CD4-positive, alpha-beta memory T cell (primary cell): ENCODE measurements around the gene AFMID. TPM values are rescaled to one million over a fixed set of nuclear protein-coding genes. Genes with fewer than 3 reads are reported as not detected.

Experiments
- CTCF ChIA-PET: fragments of 350-600 bp; sonication (Branson Sonifier 250); formaldehyde crosslinking; loops from one replicate; lab custom pipeline; 2021; ENCODE audit warnings: inconsistent platforms; ENCODE audit not compliant: partially characterized antibody; lab: Charles Lee
- POLR2A ChIA-PET: fragments of 350-600 bp; sonication (Branson Sonifier 250); formaldehyde crosslinking; loops from one replicate; lab custom pipeline; 2021; ENCODE audit not compliant: partially characterized antibody; lab: Charles Lee
- DNase-seq, 5 donors: peaks; one replicate each; pipeline versions ENCODE4 v3.0.0 to v3.0.0-alpha.2; 2020 to 2022; ENCODE audit warnings: mixed read lengths in 1 of 5
- H3K27ac ChIP-seq: one replicate; pipeline ENCODE4 v1.7.0; 2013; ENCODE audit warnings: low read depth, low read length
- H3K27me3 ChIP-seq: 2 replicates; pipeline ENCODE4 v1.7.0; 2013; ENCODE audit warnings: mild to moderate bottlenecking, low read length, moderate library complexity; ENCODE audit not compliant: insufficient read depth
- H3K36me3 ChIP-seq: 2 replicates; pipeline ENCODE4 v1.7.0; 2013; ENCODE audit warnings: mild to moderate bottlenecking, low read length, moderate library complexity; ENCODE audit not compliant: insufficient read depth
- H3K4me1 ChIP-seq: 2 replicates; pipeline ENCODE4 v1.7.0; 2013; ENCODE audit warnings: mild to moderate bottlenecking, low read length, moderate library complexity; ENCODE audit not compliant: insufficient read depth
- H3K4me3 ChIP-seq, 2 donors: one replicate each; pipeline ENCODE4 v1.7.0; 2013; ENCODE audit warnings: low read length in 2 of 2, mild to moderate bottlenecking in 1 of 2
- H3K9me3 ChIP-seq, 2 donors: one replicate each; pipeline ENCODE4 v1.7.0; 2013; ENCODE audit warnings: low read length in 2 of 2, control low read depth in 1 of 2; ENCODE audit not compliant: control insufficient read depth in 1 of 2
- H3K27ac Mint-ChIP-seq, 7 donors: one replicate each; pipeline ENCODE4 v1.8.0; 2020 to 2021; ENCODE audit warnings: mixed read lengths in 7 of 7, mild to moderate bottlenecking in 6 of 7, inconsistent platforms in 3 of 7, moderate library complexity in 3 of 7
- H3K27me3 Mint-ChIP-seq, 2 donors: one replicate each; pipeline ENCODE4 v1.8.0; 2020 to 2021; ENCODE audit warnings: mixed read lengths in 2 of 2
- H3K36me3 Mint-ChIP-seq, 2 donors: one replicate each; pipeline ENCODE4 v1.8.0; 2020 to 2021; ENCODE audit warnings: mixed read lengths in 2 of 2, inconsistent platforms in 1 of 2, mild to moderate bottlenecking in 1 of 2
- H3K4me1 Mint-ChIP-seq, 4 donors: one replicate each; pipeline ENCODE4 v1.8.0; 2020 to 2021; ENCODE audit warnings: mixed read lengths in 4 of 4, mild to moderate bottlenecking in 1 of 4
- H3K4me3 Mint-ChIP-seq, 8 donors: one replicate each; pipeline ENCODE4 v1.8.0; 2020 to 2021; ENCODE audit warnings: mixed read lengths in 8 of 8, mild to moderate bottlenecking in 7 of 8, moderate library complexity in 6 of 8, inconsistent platforms in 3 of 8
- H3K9me3 Mint-ChIP-seq, 8 donors: one replicate each; pipeline ENCODE4 v1.8.0; 2020 to 2021; ENCODE audit warnings: mixed read lengths in 8 of 8, mild to moderate bottlenecking in 5 of 8, inconsistent platforms in 3 of 8, moderate library complexity in 1 of 8
- intact Hi-C: fragments of 100-400 bp; cut with micrococcal nuclease; formaldehyde crosslinking; loops from one replicate; pipeline ENCODE4 v1.15.1; 2023
- polyA plus RNA-seq, 2 donors: library from polyadenylated mRNA; unstranded; fragments of 300-500 nt; fragmentation: Illumina TruSeq; gene quantifications; one replicate each; pipeline ENCODE4 v1.2.3, GENCODE V29; 2021
- total RNA-seq, 2 experiments: library from RNA; stranded (reverse); gene quantifications; one replicate each; pipeline ENCODE4 v1.2.3, GENCODE V29; 2021

AFMID gene
- total and polyA plus RNA-seq, 4 experiments from 2014 or later, result 2.2 to 3.8 (median 3.6) TPM; not detected in 1

DNA sequence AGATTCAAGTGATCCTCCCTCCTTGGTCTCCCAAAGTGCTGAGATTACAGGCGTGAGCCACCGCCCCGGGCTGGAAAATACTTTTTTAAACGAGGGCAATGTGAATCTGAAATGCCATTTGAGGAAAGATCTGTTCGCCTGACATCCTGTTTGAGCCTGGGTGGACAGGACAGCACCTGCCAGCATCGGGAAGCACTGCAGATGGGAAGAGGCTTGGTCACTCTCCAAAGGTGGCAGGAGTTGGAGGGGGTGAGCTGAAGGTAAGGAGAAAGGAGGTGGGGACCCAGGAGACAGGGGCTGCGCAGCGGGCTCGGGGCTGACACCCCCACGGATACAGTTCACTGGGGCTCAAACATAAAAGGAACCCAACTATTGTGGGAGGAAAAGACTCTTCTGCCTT lies 22.9 kb downstream of the AFMID start:
- Histone ChIP-seq H3K36me3 (no peaks in the 10 kb centered on the region), H3K27ac (no peak overlapping the region), H3K9me3 (no peaks in the 10 kb centered on the region), H3K4me3 (no peak overlapping the region), H3K4me1 (peaks cover 8% of the 10 kb centered on the region), H3K27me3 (no peaks in the 10 kb centered on the region)
- no peak overlapping the region for H3K4me3 Mint-ChIP-seq
- no peaks in the 10 kb centered on the region for H3K9me3 Mint-ChIP-seq
- ChIA-PET POLR2A (no interaction called here), CTCF (no interaction called here)
- H3K27ac Mint-ChIP-seq, result peak overlapping the region in 1 of 7 donors; percentile 46
- H3K27me3 Mint-ChIP-seq, result no peaks in the 10 kb centered on the region
- intact Hi-C loops, result no loop called here
- no peak for DNase-seq
- peaks cover 3 to 9% (median 5%) of the 10 kb centered on the region in 4 donors for H3K4me1 Mint-ChIP-seq
- no peaks in the 10 kb centered on the region for H3K36me3 Mint-ChIP-seq

DNA sequence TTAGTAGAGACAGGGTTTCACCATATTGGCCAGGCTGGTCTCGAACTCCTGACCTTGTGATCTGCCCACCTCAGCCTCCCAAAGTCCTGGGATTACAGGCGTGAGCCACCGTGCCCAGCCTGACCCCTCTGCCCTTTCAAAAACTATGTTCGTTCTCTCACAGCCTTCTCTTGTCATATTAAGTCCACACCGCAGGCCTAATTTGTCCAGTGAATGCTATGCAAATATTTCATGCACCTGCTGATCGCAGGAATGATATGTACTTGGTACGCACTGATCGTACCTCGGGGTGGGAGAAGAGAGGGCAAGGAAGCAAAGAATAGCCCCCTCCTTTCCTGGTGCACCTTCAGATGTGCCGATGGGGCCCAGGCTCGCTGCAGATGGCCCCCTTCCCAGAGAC lies 23.9 kb downstream of the AFMID start:
- POLR2A ChIA-PET, result no interaction called here
- no peaks in the 10 kb centered on the region for H3K9me3 Mint-ChIP-seq
- no peak overlapping the region for H3K4me3 Mint-ChIP-seq
- no peaks in the 10 kb centered on the region for H3K9me3 ChIP-seq
- peaks cover 3 to 9% (median 5%) of the 10 kb centered on the region in 4 donors for H3K4me1 Mint-ChIP-seq
- no peaks in the 10 kb centered on the region for H3K36me3 Mint-ChIP-seq
- CTCF ChIA-PET, result no interaction called here
- H3K4me1 ChIP-seq, result peaks cover 8% of the 10 kb centered on the region
- H3K27me3 ChIP-seq, result no peaks in the 10 kb centered on the region
- no peak overlapping the region for H3K4me3 ChIP-seq
- DNase-seq, result no peak
- intact Hi-C loops, result no loop called here
- no peak overlapping the region for H3K27ac ChIP-seq
- H3K27ac Mint-ChIP-seq, result no peak overlapping the region
- no peaks in the 10 kb centered on the region for H3K27me3 Mint-ChIP-seq
- H3K36me3 ChIP-seq, result no peaks in the 10 kb centered on the region

DNA sequence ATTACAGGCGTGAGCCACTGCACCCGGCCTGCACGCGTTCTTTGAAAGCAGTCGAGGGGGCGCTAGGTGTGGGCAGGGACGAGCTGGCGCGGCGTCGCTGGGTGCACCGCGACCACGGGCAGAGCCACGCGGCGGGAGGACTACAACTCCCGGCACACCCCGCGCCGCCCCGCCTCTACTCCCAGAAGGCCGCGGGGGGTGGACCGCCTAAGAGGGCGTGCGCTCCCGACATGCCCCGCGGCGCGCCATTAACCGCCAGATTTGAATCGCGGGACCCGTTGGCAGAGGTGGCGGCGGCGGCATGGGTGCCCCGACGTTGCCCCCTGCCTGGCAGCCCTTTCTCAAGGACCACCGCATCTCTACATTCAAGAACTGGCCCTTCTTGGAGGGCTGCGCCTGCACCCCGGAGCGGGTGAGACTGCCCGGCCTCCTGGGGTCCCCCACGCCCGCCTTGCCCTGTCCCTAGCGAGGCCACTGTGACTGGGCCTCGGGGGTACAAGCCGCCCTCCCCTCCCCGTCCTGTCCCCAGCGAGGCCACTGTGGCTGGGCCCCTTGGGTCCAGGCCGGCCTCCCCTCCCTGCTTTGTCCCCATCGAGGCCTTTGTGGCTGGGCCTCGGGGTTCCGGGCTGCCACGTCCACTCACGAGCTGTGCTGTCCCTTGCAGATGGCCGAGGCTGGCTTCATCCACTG lies 27.0 kb downstream of the AFMID start, which contains the start of gene BIRC5:
BIRC5 (plus strand) TSS at position 238 of the 690 bp plus-strand sequence; CDS start at position 302, 64 bp downstream.
- H3K9me3 Mint-ChIP-seq, result no peaks in the 10 kb centered on the region
- H3K36me3 ChIP-seq, result no peaks in the 10 kb centered on the region
- DNase-seq, result peak; percentile 86 to 88 (median 87)
- no peaks in the 10 kb centered on the region for H3K27me3 Mint-ChIP-seq
- peak within 1 kb of the TSS in 1 of 2 donors; percentile 69 for H3K4me3 ChIP-seq
- H3K27ac ChIP-seq, result peak within 1 kb of the TSS; percentile 21
- H3K4me1 ChIP-seq, result peaks cover 8% of the 10 kb centered on the region
- H3K4me3 Mint-ChIP-seq, result peak within 1 kb of the TSS; percentile 28 to 84 (median 74)
- H3K4me1 Mint-ChIP-seq, result peaks cover 3 to 9% (median 5%) of the 10 kb centered on the region in 4 donors
- no peaks in the 10 kb centered on the region for H3K9me3 ChIP-seq
- no peaks in the 10 kb centered on the region for H3K36me3 Mint-ChIP-seq
- no peaks in the 10 kb centered on the region for H3K27me3 ChIP-seq
- POLR2A ChIA-PET, result interaction anchor here (2.1 kb wide), 1 partner anchor 74 kb away, joined by 8 read pairs; no protein-coding TSS in a partner anchor
- peak within 1 kb of the TSS in 2 of 7 donors; percentile 41 to 84 for H3K27ac Mint-ChIP-seq
- CTCF ChIA-PET, result no interaction called here
- intact Hi-C loops, result loop anchor here (1.0 to 2.0 kb wide), 2 partner anchors 39 to 74 kb away; no protein-coding TSS in a partner anchor

DNA sequence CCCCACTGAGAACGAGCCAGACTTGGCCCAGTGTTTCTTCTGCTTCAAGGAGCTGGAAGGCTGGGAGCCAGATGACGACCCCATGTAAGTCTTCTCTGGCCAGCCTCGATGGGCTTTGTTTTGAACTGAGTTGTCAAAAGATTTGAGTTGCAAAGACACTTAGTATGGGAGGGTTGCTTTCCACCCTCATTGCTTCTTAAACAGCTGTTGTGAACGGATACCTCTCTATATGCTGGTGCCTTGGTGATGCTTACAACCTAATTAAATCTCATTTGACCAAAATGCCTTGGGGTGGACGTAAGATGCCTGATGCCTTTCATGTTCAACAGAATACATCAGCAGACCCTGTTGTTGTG lies 27.5 kb downstream of the AFMID start:
- Histone ChIP-seq H3K4me1 (peaks cover 8% of the 10 kb centered on the region), H3K9me3 (no peaks in the 10 kb centered on the region), H3K27me3 (no peaks in the 10 kb centered on the region), H3K4me3 (peak overlapping the region in 1 of 2 donors; percentile 69), H3K36me3 (no peaks in the 10 kb centered on the region), H3K27ac (peak overlapping the region; percentile 21)
- Mint-ChIP-seq H3K4me3 (peak overlapping the region; percentile 28 to 84 (median 72)), H3K36me3 (no peaks in the 10 kb centered on the region), H3K27me3 (no peaks in the 10 kb centered on the region), H3K4me1 (peaks cover 3 to 9% (median 5%) of the 10 kb centered on the region in 4 donors), H3K27ac (peak overlapping the region in 1 of 7 donors; percentile 84), H3K9me3 (no peaks in the 10 kb centered on the region)
- intact Hi-C loops, result loop anchor here (1.0 to 2.0 kb wide), 2 partner anchors 38 to 74 kb away; no protein-coding TSS in a partner anchor
- ChIA-PET CTCF (no interaction called here), POLR2A (interaction anchor here (2.1 kb wide), 1 partner anchor 75 kb away, joined by 8 read pairs; no protein-coding TSS in a partner anchor)
- no peak for DNase-seq

DNA sequence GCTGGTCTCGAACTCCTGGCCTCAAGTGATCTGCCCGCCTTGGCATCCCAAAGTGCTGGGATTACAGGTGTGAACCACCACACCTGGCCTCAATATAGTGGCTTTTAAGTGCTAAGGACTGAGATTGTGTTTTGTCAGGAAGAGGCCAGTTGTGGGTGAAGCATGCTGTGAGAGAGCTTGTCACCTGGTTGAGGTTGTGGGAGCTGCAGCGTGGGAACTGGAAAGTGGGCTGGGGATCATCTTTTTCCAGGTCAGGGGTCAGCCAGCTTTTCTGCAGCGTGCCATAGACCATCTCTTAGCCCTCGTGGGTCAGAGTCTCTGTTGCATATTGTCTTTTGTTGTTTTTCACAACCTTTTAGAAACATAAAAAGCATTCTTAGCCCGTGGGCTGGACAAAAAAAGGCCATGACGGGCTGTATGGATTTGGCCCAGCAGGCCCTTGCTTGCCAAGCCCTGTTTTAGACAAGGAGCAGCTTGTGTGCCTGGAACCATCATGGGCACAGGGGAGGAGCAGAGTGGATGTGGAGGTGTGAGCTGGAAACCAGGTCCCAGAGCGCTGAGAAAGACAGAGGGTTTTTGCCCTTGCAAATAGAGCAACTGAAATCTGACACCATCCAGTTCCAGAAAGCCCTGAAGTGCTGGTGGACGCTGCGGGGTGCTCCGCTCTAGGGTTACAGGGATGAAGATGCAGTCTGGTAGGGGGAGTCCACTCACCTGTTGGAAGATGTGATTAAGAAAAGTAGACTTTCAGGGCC lies 32.4 kb downstream of the AFMID start:
- no peak for DNase-seq
- Mint-ChIP-seq H3K4me3 (peak overlapping the region in 1 of 8 donors; percentile 57), H3K4me1 (peaks cover under 1 to 3% (median 2%) of the 10 kb centered on the region in 4 donors), H3K36me3 (no peaks in the 10 kb centered on the region), H3K9me3 (no peaks in the 10 kb centered on the region), H3K27me3 (no peaks in the 10 kb centered on the region), H3K27ac (peak overlapping the region in 3 of 7 donors; percentile 19 to 53 (median 48))
- H3K4me1 ChIP-seq, result peaks cover 4% of the 10 kb centered on the region
- CTCF ChIA-PET, result no interaction called here
- no peaks in the 10 kb centered on the region for H3K27me3 ChIP-seq
- no peaks in the 10 kb centered on the region for H3K36me3 ChIP-seq
- no peak overlapping the region for H3K4me3 ChIP-seq
- no peaks in the 10 kb centered on the region for H3K9me3 ChIP-seq
- intact Hi-C loops, result no loop called here
- no peak overlapping the region for H3K27ac ChIP-seq
- POLR2A ChIA-PET, result interaction anchor here (1.4 kb wide), 1 partner anchor 261 kb away, joined by 3 read pairs; the partner anchor contains the start of gene TNRC6C

DNA sequence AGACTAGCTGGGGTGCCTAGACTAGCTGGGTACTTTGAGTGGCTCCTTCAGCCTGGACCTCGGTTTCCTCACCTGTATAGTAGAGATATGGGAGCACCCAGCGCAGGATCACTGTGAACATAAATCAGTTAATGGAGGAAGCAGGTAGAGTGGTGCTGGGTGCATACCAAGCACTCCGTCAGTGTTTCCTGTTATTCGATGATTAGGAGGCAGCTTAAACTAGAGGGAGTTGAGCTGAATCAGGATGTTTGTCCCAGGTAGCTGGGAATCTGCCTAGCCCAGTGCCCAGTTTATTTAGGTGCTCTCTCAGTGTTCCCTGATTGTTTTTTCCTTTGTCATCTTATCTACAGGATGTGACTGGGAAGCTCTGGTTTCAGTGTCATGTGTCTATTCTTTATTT lies 35.9 kb downstream of the AFMID start:
- Mint-ChIP-seq H3K36me3 (no peaks in the 10 kb centered on the region), H3K9me3 (no peaks in the 10 kb centered on the region), H3K4me1 (peaks cover 0 to 11% (median 1%) of the 10 kb centered on the region in 4 donors), H3K27me3 (peaks cover 2 to 3% of the 10 kb centered on the region in 2 donors), H3K4me3 (no peak overlapping the region), H3K27ac (peak overlapping the region in 1 of 7 donors; percentile 74)
- H3K4me3 ChIP-seq, result no peak overlapping the region
- intact Hi-C loops, result no loop called here
- H3K27ac ChIP-seq, result no peak overlapping the region
- ChIA-PET CTCF (interaction anchor here (0.6 to 1.7 kb wide), 3 partner anchors 28 to 452 kb away, joined by 3 to 4 read pairs (median 3); no protein-coding TSS in a partner anchor), POLR2A (no interaction called here)
- H3K9me3 ChIP-seq, result no peaks in the 10 kb centered on the region
- H3K27me3 ChIP-seq, result no peaks in the 10 kb centered on the region
- no peaks in the 10 kb centered on the region for H3K4me1 ChIP-seq
- DNase-seq, result no peak
- H3K36me3 ChIP-seq, result no peaks in the 10 kb centered on the region

DNA sequence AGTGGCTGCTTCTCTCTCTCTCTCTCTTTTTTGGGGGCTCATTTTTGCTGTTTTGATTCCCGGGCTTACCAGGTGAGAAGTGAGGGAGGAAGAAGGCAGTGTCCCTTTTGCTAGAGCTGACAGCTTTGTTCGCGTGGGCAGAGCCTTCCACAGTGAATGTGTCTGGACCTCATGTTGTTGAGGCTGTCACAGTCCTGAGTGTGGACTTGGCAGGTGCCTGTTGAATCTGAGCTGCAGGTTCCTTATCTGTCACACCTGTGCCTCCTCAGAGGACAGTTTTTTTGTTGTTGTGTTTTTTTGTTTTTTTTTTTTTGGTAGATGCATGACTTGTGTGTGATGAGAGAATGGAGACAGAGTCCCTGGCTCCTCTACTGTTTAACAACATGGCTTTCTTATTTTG lies 36.6 kb downstream of the AFMID start:
- intact Hi-C loops, result no loop called here
- no peak overlapping the region for H3K4me3 ChIP-seq
- CTCF ChIA-PET, result interaction anchor here (0.6 kb wide), 1 partner anchor 453 kb away, joined by 3 read pairs; no protein-coding TSS in a partner anchor
- H3K36me3 ChIP-seq, result no peaks in the 10 kb centered on the region
- peaks cover 0 to 11% (median 1%) of the 10 kb centered on the region in 4 donors for H3K4me1 Mint-ChIP-seq
- H3K4me1 ChIP-seq, result no peaks in the 10 kb centered on the region
- peaks cover 4% of the 10 kb centered on the region in 2 donors for H3K27me3 Mint-ChIP-seq
- no peaks in the 10 kb centered on the region for H3K27me3 ChIP-seq
- POLR2A ChIA-PET, result no interaction called here
- H3K27ac ChIP-seq, result no peak overlapping the region
- no peak overlapping the region for H3K4me3 Mint-ChIP-seq
- DNase-seq, result no peak
- H3K27ac Mint-ChIP-seq, result peak overlapping the region in 1 of 7 donors; percentile 74
- no peaks in the 10 kb centered on the region for H3K36me3 Mint-ChIP-seq
- H3K9me3 Mint-ChIP-seq, result no peaks in the 10 kb centered on the region
- no peaks in the 10 kb centered on the region for H3K9me3 ChIP-seq
